ENCODE data around the gene EGR2. TPM values are rescaled to one million over a fixed set of nuclear protein-coding genes. Genes with fewer than 3 reads are reported as not detected.
A peak's percentile ranks its signal among the peaks of the same experiment; 100 is the strongest.

The EGR2 gene
- total and polyA plus RNA-seq, 10 of the 15 experiments (the other 5 are each of a cell fraction or from before 2014, with no cell fraction given): 8.3 to 56.5 (median 16.2) TPM

GRCh38 chr10:62811159-62811875, 4.8 kb downstream of the EGR2 start:
- no peaks in the 10 kb centered on the region for H3K27me3 ChIP-seq (replicated peaks in 1 of 2; ENCODE audit: control insufficient read depth in 2 of 2, insufficient read depth in 2 of 2, low read length in 1 of 2)
- no peak overlapping the region for H2AFZ ChIP-seq (ENCODE audit: control insufficient read depth, low read depth, low read length)
- ATAC-seq (peak; percentile 62), FAIRE-seq (peak; percentile 93), DNase-seq (ENCODE audit: low read depth, low spot score) (peak; percentile 85)
- peak overlapping the region; percentile 43 for H3K4me2 ChIP-seq (ENCODE audit: control insufficient read depth, insufficient read depth)
- H3K79me2 ChIP-seq (ENCODE audit: control insufficient read depth, insufficient read depth, low read length): peaks cover 54% of the 10 kb centered on the region
- ChIA-PET CTCF (interaction anchor here (0.8 to 2.8 kb wide), 13 partner anchors 10 to 201 kb away, joined by 3 to 11 read pairs (median 5); no protein-coding TSS in a partner anchor), RAD21 (ENCODE audit: unreplicated experiment) (interaction anchor here (0.6 to 9.4 kb wide), 23 partner anchors 11 to 346 kb away, joined by 3 to 141 read pairs (median 6); no protein-coding TSS in a partner anchor), POLR2A (interaction anchor here (0.6 to 2.3 kb wide), 15 partner anchors 14 to 707 kb away, joined by 3 to 14 read pairs (median 4); no protein-coding TSS in a partner anchor), SMC1A (ENCODE audit: uncharacterized antibody, unreplicated experiment) (interaction anchor here (0.8 to 8.7 kb wide), 25 partner anchors 12 to 909 kb away, joined by 3 to 82 read pairs (median 5); no protein-coding TSS in a partner anchor)
- peak overlapping the region; percentile 25; the same call in 1 of the 2 replicates for H3K4me3 ChIP-seq
- no peaks in the 10 kb centered on the region for H4K20me1 ChIP-seq (ENCODE audit: control insufficient read depth, insufficient read depth)
- intact Hi-C loops (cut with micrococcal nuclease; ENCODE audit: unreplicated experiment) (loop anchor here (1.0 to 2.0 kb wide), 4 partner anchors 33 to 179 kb away; no protein-coding TSS in a partner anchor), in situ Hi-C loops (cut with MboI) (loop anchor here (5.0 kb wide), 1 partner anchor 199 kb away; no protein-coding TSS in a partner anchor)
- H3K27ac ChIP-seq (ENCODE audit: control insufficient read depth, insufficient read depth): peak overlapping the region; percentile 42; the same call in 1 of the 2 replicates
- peaks cover 20% of the 10 kb centered on the region for H3K4me1 ChIP-seq (ENCODE audit: control insufficient read depth, insufficient read depth, low read length)
- BruUV-seq (replicated peaks): no TSS peak
- H3K36me3 ChIP-seq (ENCODE audit: control insufficient read depth in 2 of 2, insufficient read depth in 2 of 2, low read length in 1 of 2): no peaks in the 10 kb centered on the region; a peak in 1 of 4 replicates
- no peak overlapping the region for H3K9ac ChIP-seq (ENCODE audit: control insufficient read depth, insufficient read depth, low read length)
- H3K9me3 ChIP-seq (replicated peaks; ENCODE audit: control insufficient read depth, insufficient read depth, low read length): no peaks in the 10 kb centered on the region
- 1% methylated on average over 10 of the region's 10 CpGs for WGBS (ENCODE audit: insufficient coverage, insufficient replicate concordance, low lambda C conversion rate, missing lambda C conversion rate)
- TF ChIP-seq YBX1 (IDR thresholded peaks at IDR 0.05) (no peak), CTCF (IDR thresholded peaks at IDR 0.05 in 2 of 3, conservative IDR thresholded peaks at IDR 0.05 in 1 of 3; ENCODE audit: control insufficient read depth in 2 of 3, extremely low read depth in 1 of 3, insufficient read depth in 1 of 3, low read depth in 3 of 3, low read length in 3 of 3) (no peak), FOXM1 (IDR thresholded peaks at IDR 0.05; ENCODE audit: low read depth, low read length) (peak; percentile 99), CREM (IDR thresholded peaks at IDR 0.05; ENCODE audit: low read depth) (peak; percentile 94), ZSCAN29 (IDR thresholded peaks at IDR 0.05) (peak; percentile 51; the same call in 1 of the 2 replicates), E4F1 (IDR thresholded peaks at IDR 0.05; ENCODE audit: borderline replicate concordance, partially characterized antibody) (no peak), ASH2L (IDR thresholded peaks at IDR 0.05; ENCODE audit: borderline replicate concordance, low read depth) (no peak), ZBED1 (IDR thresholded peaks at IDR 0.05; ENCODE audit: borderline replicate concordance) (peak; percentile 95), RFX5 (IDR thresholded peaks at IDR 0.05; ENCODE audit: low read depth, low read length) (no peak), PKNOX1 (IDR thresholded peaks at IDR 0.05) (peak; percentile 27; the same call in 1 of the 2 replicates), STAT1 (conservative IDR thresholded peaks at IDR 0.05) (no peak), USF1 (IDR thresholded peaks at IDR 0.05; ENCODE audit: borderline replicate concordance, extremely low read length, insufficient read depth, low read depth, low read length) (no peak), TCF12 (IDR thresholded peaks at IDR 0.05; ENCODE audit: low read depth, low read length) (peak; percentile 82; the same call in 1 of the 2 replicates), IRF5 (IDR thresholded peaks at IDR 0.05; ENCODE audit: borderline replicate concordance) (peak; percentile 79)

Data from GM12878 (cell line).